Measurements from ENCODE around the gene SPATA33. TPM values are rescaled to one million over a fixed set of nuclear protein-coding genes. Genes with fewer than 3 reads are reported as not detected.

The SPATA33 gene
- total RNA-seq, 1 experiment from 2014 or later: 12.0 TPM

- no peak for TF ChIP-seq ZNF512 (CRISPR knock-in tag; IDR thresholded peaks at IDR 0.05; ENCODE audit: borderline replicate concordance)
- TF ChIP-seq ZBTB21 (CRISPR knock-in tag; IDR thresholded peaks at IDR 0.05; ENCODE audit: borderline replicate concordance): no peak
- TF ChIP-seq NFATC4 (CRISPR knock-in tag; IDR thresholded peaks at IDR 0.05): no peak
- TF ChIP-seq ERG (CRISPR knock-in tag; IDR thresholded peaks at IDR 0.05): no peak
- Mint-ChIP-seq H3K4me3 (no peak overlapping the region), H3K4me1 (peaks cover 15% of the 10 kb centered on the region), H3K9me3 (peaks cover 5% of the 10 kb centered on the region), H3K36me3 (no peaks in the 10 kb centered on the region), H3K27me3 (ENCODE audit: low read depth) (no peaks in the 10 kb centered on the region), H3K27ac (no peak overlapping the region)
- ChIA-PET POLR2A (interaction anchor here (1.4 kb wide), 1 partner anchor 15 kb away, joined by 3 read pairs; no protein-coding TSS in a partner anchor), CTCF (interaction anchor here (0.6 to 6.2 kb wide), 17 partner anchors 8 to 710 kb away, joined by 3 to 79 read pairs (median 4); no protein-coding TSS in a partner anchor)
- ATAC-seq (no peak), DNase-seq (ENCODE audit: low spot score) (no peak)
These were observed 42.5 kb upstream of the SPATA33 start for GRCh38 chr16:89615176-89615575.

- no peak overlapping the region for H3K4me3 Mint-ChIP-seq
- H3K36me3 Mint-ChIP-seq: no peaks in the 10 kb centered on the region
- H3K27me3 Mint-ChIP-seq (ENCODE audit: low read depth): no peaks in the 10 kb centered on the region
- ChIA-PET POLR2A (no interaction called here), CTCF (interaction anchor here (0.6 to 6.2 kb wide), 24 partner anchors 8 to 710 kb away, joined by 3 to 79 read pairs (median 3); no protein-coding TSS in a partner anchor)
- peak; percentile 79 for DNase-seq (ENCODE audit: low spot score)
- peaks cover 5% of the 10 kb centered on the region for H3K9me3 Mint-ChIP-seq
- peaks cover 17% of the 10 kb centered on the region for H3K4me1 Mint-ChIP-seq
- H3K27ac Mint-ChIP-seq: no peak overlapping the region
- TF ChIP-seq GABPB1 (CRISPR knock-in tag; IDR thresholded peaks at IDR 0.05) (no peak), USF2 (CRISPR knock-in tag; IDR thresholded peaks at IDR 0.05) (no peak), CTCF (IDR thresholded peaks at IDR 0.05) (peak; percentile 86), FOXP4 (CRISPR knock-in tag; IDR thresholded peaks at IDR 0.05) (0 out of 2 replicates have a peak, but pooled peaks have one; percentile 45), HMGXB4 (CRISPR knock-in tag; IDR thresholded peaks at IDR 0.05) (peak; percentile 51; the same call in 1 of the 2 replicates), MAX (CRISPR knock-in tag; IDR thresholded peaks at IDR 0.05) (peak; percentile 53; the same call in 1 of the 2 replicates), RORB (CRISPR knock-in tag; IDR thresholded peaks at IDR 0.05) (no peak)
- peak; percentile 69 for ATAC-seq
These were observed 42.0 kb upstream of the SPATA33 start for GRCh38 chr16:89615596-89616090.

Measured in WTC11 (cell line).